ENCODE measurements around the gene SSNA1. TPM values are rescaled to one million over a fixed set of nuclear protein-coding genes. Genes with fewer than 3 reads are reported as not detected.

Gene SSNA1
- total and polyA plus RNA-seq, 12 donors, result 13.2 to 138 (median 70.3) TPM

GRCh38 chr9:137218754-137219271 is 30.3 kb downstream of the SSNA1 start:
- peak overlapping the region; percentile 19 to 82 (median 69) for H3K27ac ChIP-seq
- TF ChIP-seq CTCF (IDR thresholded peaks at IDR 0.05) (no peak), POLR2A (IDR thresholded peaks at IDR 0.05) (peak in 1 of 2 donors; percentile 81)
- intact Hi-C loops (cut with DNase I), result no loop called here
- peak overlapping the region in 1 of 4 donors; percentile 59 for H3K4me3 ChIP-seq
- H3K9me3 ChIP-seq (replicated peaks in 1 of 3), result no peaks in the 10 kb centered on the region
- H3K4me1 ChIP-seq (replicated peaks in 1 of 2), result peaks cover 29 to 31% of the 10 kb centered on the region in 2 donors
- no peaks in the 10 kb centered on the region for H3K27me3 ChIP-seq
- WGBS, 4 donors, result 33 to 67% (median 48%) methylated on average over 10 to 12 of the region's 12 CpGs
- peak; percentile 70 to 92 (median 89) for DNase-seq
- no peaks in the 10 kb centered on the region for H3K36me3 ChIP-seq (replicated peaks in 1 of 2)

- no peak for DNase-seq
- Histone ChIP-seq H3K9me3 (replicated peaks in 1 of 3) (no peaks in the 10 kb centered on the region), H3K27me3 (no peaks in the 10 kb centered on the region), H3K27ac (peak overlapping the region in 2 of 5 donors; percentile 40 to 46), H3K4me1 (replicated peaks in 1 of 2) (peaks cover 29 to 37% of the 10 kb centered on the region in 2 donors), H3K36me3 (replicated peaks in 1 of 2) (no peaks in the 10 kb centered on the region), H3K4me3 (no peak overlapping the region)
- WGBS, 4 donors, result 92 to 95% (median 94%) methylated on average over 2 to 10 of the region's 10 CpGs
- TF ChIP-seq POLR2A (IDR thresholded peaks at IDR 0.05) (no peak), CTCF (IDR thresholded peaks at IDR 0.05) (no peak)
- intact Hi-C loops (cut with DNase I), result no loop called here
These were observed 31.4 kb downstream of the SSNA1 start for GRCh38 chr9:137219757-137220316.

GRCh38 chr9:137220317-137221094 is 32.0 kb downstream of the SSNA1 start:
- H3K27ac ChIP-seq, result peak overlapping the region in 1 of 5 donors; percentile 91
- no peaks in the 10 kb centered on the region for H3K9me3 ChIP-seq (replicated peaks in 1 of 3)
- no peak for DNase-seq
- no peaks in the 10 kb centered on the region for H3K36me3 ChIP-seq (replicated peaks in 1 of 2)
- no peak overlapping the region for H3K4me3 ChIP-seq
- TF ChIP-seq POLR2A (IDR thresholded peaks at IDR 0.05) (no peak), CTCF (IDR thresholded peaks at IDR 0.05) (no peak)
- no peaks in the 10 kb centered on the region for H3K27me3 ChIP-seq
- WGBS, 4 donors, result 90 to 94% (median 91%) methylated on average over 31 to 52 of the region's 52 CpGs
- intact Hi-C loops (cut with DNase I), result no loop called here
- peaks cover 29 to 37% of the 10 kb centered on the region in 2 donors for H3K4me1 ChIP-seq (replicated peaks in 1 of 2)

- Histone ChIP-seq H3K9me3 (replicated peaks in 1 of 3) (no peaks in the 10 kb centered on the region), H3K27me3 (no peaks in the 10 kb centered on the region), H3K4me3 (peak overlapping the region in 1 of 4 donors; percentile 60), H3K36me3 (replicated peaks in 1 of 2) (no peaks in the 10 kb centered on the region), H3K27ac (peak overlapping the region in 1 of 5 donors; percentile 91), H3K4me1 (replicated peaks in 1 of 2) (peaks cover 29 to 37% of the 10 kb centered on the region in 2 donors)
- TF ChIP-seq CTCF (IDR thresholded peaks at IDR 0.05) (no peak), POLR2A (IDR thresholded peaks at IDR 0.05) (no peak)
- DNase-seq, result no peak
- WGBS, 4 donors, result 70 to 80% (median 78%) methylated on average over 9 to 14 of the region's 14 CpGs; no CpG with 5 or more reads in 1 of the 4 donors
- intact Hi-C loops (cut with DNase I), result no loop called here
These were observed 32.6 kb downstream of the SSNA1 start for GRCh38 chr9:137221095-137221505.
